H9 (cell line): ENCODE measurements around the gene ZNF618. TPM values are rescaled to one million over a fixed set of nuclear protein-coding genes. Genes with fewer than 3 reads are reported as not detected.
A peak's percentile ranks its signal among the peaks of the same experiment; 100 is the strongest.

Experiments
- DNase-seq: peaks from one replicate; pipeline ENCODE4 v3.0.0-alpha.2; 2017
- H2AFZ ChIP-seq: one replicate; pipeline ENCODE4 v1.6.1; 2013; ENCODE audit warnings: mild to moderate bottlenecking, low read length, control low read depth, moderate library complexity
- H2AK5ac ChIP-seq: 2 replicates; pipeline ENCODE4 v1.6.1; 2013; ENCODE audit warnings: low read length, control low read depth, mixed read lengths; ENCODE audit not compliant: insufficient read length
- H2BK120ac ChIP-seq: one replicate; pipeline ENCODE4 v1.6.1; 2013; ENCODE audit warnings: low read depth, mild to moderate bottlenecking, low read length, control low read depth, inconsistent platforms; ENCODE audit not compliant: poor library complexity, severe bottlenecking
- H2BK12ac ChIP-seq: 2 replicates; pipeline ENCODE4 v1.6.1; 2013; ENCODE audit warnings: low read length, control low read depth, mixed read lengths, low read depth; ENCODE audit not compliant: insufficient read length
- H2BK15ac ChIP-seq: 2 replicates; pipeline ENCODE4 v1.6.1; 2013; ENCODE audit warnings: low read depth, low read length, control low read depth
- H2BK20ac ChIP-seq: one replicate; pipeline ENCODE4 v1.6.1; 2013; ENCODE audit warnings: low read depth, mild to moderate bottlenecking, low read length, control low read depth, inconsistent platforms; ENCODE audit not compliant: poor library complexity, severe bottlenecking
- H2BK5ac ChIP-seq: 2 replicates; pipeline ENCODE4 v1.6.1; 2013; ENCODE audit warnings: low read length, control low read depth, mixed read lengths; ENCODE audit not compliant: insufficient read length
- H3K14ac ChIP-seq: 2 replicates; pipeline ENCODE4 v1.6.1; 2013; ENCODE audit warnings: low read length, control low read depth; ENCODE audit not compliant: insufficient read depth
- H3K18ac ChIP-seq: 2 replicates; pipeline ENCODE4 v1.6.1; 2013; ENCODE audit warnings: low read depth, mild to moderate bottlenecking, mixed read lengths, low read length, control low read depth; ENCODE audit not compliant: insufficient read length
- H3K23ac ChIP-seq: 2 replicates; pipeline ENCODE4 v1.6.1; 2013; ENCODE audit warnings: low read length, control low read depth, mixed read lengths, low read depth; ENCODE audit not compliant: insufficient read length
- H3K23me2 ChIP-seq: 2 replicates; pipeline ENCODE4 v1.6.1; 2013; ENCODE audit warnings: low read depth, mild to moderate bottlenecking, mixed read lengths, low read length, control low read depth; ENCODE audit not compliant: insufficient read length, poor library complexity, severe bottlenecking
- H3K27ac ChIP-seq: 2 replicates; pipeline ENCODE4 v1.5.1; 2013; ENCODE audit warnings: low read length, control low read depth, mixed read lengths, low read depth; ENCODE audit not compliant: insufficient read length
- H3K27me3 ChIP-seq: 2 replicates; pipeline ENCODE4 v1.6.1; 2013; ENCODE audit warnings: low read length, control low read depth, inconsistent platforms; ENCODE audit not compliant: insufficient read depth
- H3K4ac ChIP-seq: 2 replicates; pipeline ENCODE4 v1.6.1; 2013; ENCODE audit warnings: low read depth, mild to moderate bottlenecking, control low read depth, inconsistent platforms, low read length, moderate library complexity
- H3K4me1 ChIP-seq: 2 replicates; pipeline ENCODE4 v1.6.1; 2013; ENCODE audit warnings: low read length, control low read depth, inconsistent platforms; ENCODE audit not compliant: insufficient read depth
- H3K4me2 ChIP-seq: 2 replicates; pipeline ENCODE4 v1.6.1; 2013; ENCODE audit warnings: low read length, control low read depth, mixed read lengths; ENCODE audit not compliant: insufficient read length, insufficient read depth
- H3K56ac ChIP-seq: 2 replicates; pipeline ENCODE4 v1.6.1; 2013; ENCODE audit warnings: low read depth, mild to moderate bottlenecking, mixed read lengths, low read length, control low read depth; ENCODE audit not compliant: insufficient read length
- H3K79me1 ChIP-seq: 2 replicates; pipeline ENCODE4 v1.6.1; 2013; ENCODE audit warnings: low read depth, mild to moderate bottlenecking, moderate library complexity, low read length, control low read depth, inconsistent platforms; ENCODE audit not compliant: insufficient read depth, poor library complexity, severe bottlenecking
- H3K79me2 ChIP-seq: 2 replicates; pipeline ENCODE4 v1.6.1; 2013; ENCODE audit warnings: low read length, control low read depth, inconsistent platforms; ENCODE audit not compliant: insufficient read depth
- H3K9ac ChIP-seq: 2 replicates; pipeline ENCODE4 v1.6.1; 2013; ENCODE audit warnings: low read length, control low read depth, mixed read lengths; ENCODE audit not compliant: insufficient read length; ENCODE audit errors: extremely low read depth
- H3K9me3 ChIP-seq: one replicate; pipeline ENCODE4 v1.6.1; 2013; ENCODE audit warnings: low read depth, low read length, inconsistent platforms; ENCODE audit not compliant: control insufficient read depth
- H3T11ph ChIP-seq: one replicate; pipeline ENCODE4 v1.6.1; 2013; ENCODE audit warnings: mild to moderate bottlenecking, low read length, control low read depth, inconsistent platforms
- H4K20me1 ChIP-seq: one replicate; pipeline ENCODE4 v1.6.1; 2013; ENCODE audit not compliant: control insufficient read depth, insufficient read length, insufficient read depth
- H4K5ac ChIP-seq: 2 replicates; pipeline ENCODE4 v1.6.1; 2013; ENCODE audit warnings: low read depth, mild to moderate bottlenecking, mixed read lengths, low read length, control low read depth; ENCODE audit not compliant: insufficient read length
- H4K8ac ChIP-seq: replicated peaks from 2 replicates; pipeline ENCODE4 v1.6.1; 2013; ENCODE audit warnings: low read length, control low read depth, mixed read lengths, low read depth; ENCODE audit not compliant: insufficient read length
- H4K91ac ChIP-seq: 2 replicates; pipeline ENCODE4 v1.6.1; 2013; ENCODE audit warnings: low read depth, mild to moderate bottlenecking, moderate library complexity, mixed read lengths, low read length, control low read depth; ENCODE audit not compliant: insufficient read length
- H3K27ac Mint-ChIP-seq, 3 experiments: 2 replicates in 2 of 3; 3 replicates in 1 of 3; pipeline ENCODE4 v1.8.0; 2020 to 2021; ENCODE audit warnings: mixed read lengths in 3 of 3, mild to moderate bottlenecking in 1 of 3, moderate library complexity in 1 of 3
- H3K27me3 Mint-ChIP-seq: 2 replicates; pipeline ENCODE4 v1.8.0; 2021; ENCODE audit warnings: low read depth, mild to moderate bottlenecking, moderate library complexity, mixed read lengths
- H3K36me3 Mint-ChIP-seq, 3 experiments: 2 replicates in 2 of 3; 3 replicates in 1 of 3; pipeline ENCODE4 v1.8.0; 2020 to 2021; ENCODE audit warnings: low read depth in 3 of 3, mixed read lengths in 3 of 3; ENCODE audit not compliant: insufficient read depth in 1 of 3
- H3K4me1 Mint-ChIP-seq, 2 experiments: 2 replicates each; pipeline ENCODE4 v1.8.0; 2020; ENCODE audit warnings: mixed read lengths in 2 of 2
- H3K4me3 Mint-ChIP-seq, 2 experiments: 2 replicates in 1 of 2; 3 replicates in 1 of 2; pipeline ENCODE4 v1.8.0; 2020 to 2021; ENCODE audit warnings: mild to moderate bottlenecking in 2 of 2, mixed read lengths in 2 of 2, moderate library complexity in 1 of 2
- H3K9me3 Mint-ChIP-seq, 2 experiments: 2 replicates in 1 of 2; 3 replicates in 1 of 2; pipeline ENCODE4 v1.8.0; 2020; ENCODE audit warnings: mild to moderate bottlenecking in 2 of 2, mixed read lengths in 2 of 2, moderate library complexity in 1 of 2
- CTCF ChIP-seq: fragments of 200-600 bp; sonication (generic); conservative IDR thresholded peaks from 3 replicates; pipeline ENCODE4 v1.8.0; 2021; ENCODE audit warnings: antibody characterized with exemption, mild to moderate bottlenecking
- WGBS: extraction: QIAGEN DNeasy Blood & Tissue Kit; methylation state at CpG from one replicate; pipeline ENCODE4 v1.1.7; 2013; ENCODE audit warnings: missing lambda C conversion rate, low lambda C conversion rate, mixed read lengths; ENCODE audit not compliant: insufficient read length; ENCODE audit errors: extremely low coverage; 5-methylcytosine and 5-hydroxymethylcytosine counted together
- total RNA-seq: library from RNA; stranded (reverse); gene quantifications from 2 replicates; pipeline ENCODE4 v1.2.1, GENCODE V29; 2021

The ZNF618 gene
- total RNA-seq, 1 experiment from 2014 or later: 13.6 TPM

GRCh38 chr9:114078021-114078780 is 202.1 kb downstream of the ZNF618 start, which contains the start of gene AMBP:
TSS of gene AMBP (minus strand) at chr9:114078300. CDS start at chr9:114078209, 91 bp downstream.
- H4K8ac ChIP-seq: no peak within 1 kb of the TSS
- peaks cover 7 to 8% of the 10 kb centered on the region in 2 experiments; a peak in 3 of 4 replicates for H3K4me1 Mint-ChIP-seq
- no peaks in the 10 kb centered on the region for H3K36me3 Mint-ChIP-seq
- H3K4me1 ChIP-seq: no peaks in the 10 kb centered on the region
- H3K23me2 ChIP-seq: no peaks in the 10 kb centered on the region
- H2BK12ac ChIP-seq: no peak within 1 kb of the TSS
- no peak within 1 kb of the TSS for H2AK5ac ChIP-seq
- H4K20me1 ChIP-seq: no peaks in the 10 kb centered on the region
- no peaks in the 10 kb centered on the region for H3K79me2 ChIP-seq
- no peak for TF ChIP-seq CTCF
- no CpG with 5 or more reads among the region's 16 CpGs for whole genome bisulfite sequencing
- peaks cover 41% of the 10 kb centered on the region for H3K27me3 Mint-ChIP-seq
- DNase-seq: no peak
- no peak within 1 kb of the TSS for H3K4ac ChIP-seq
- H3K9me3 ChIP-seq: no peaks in the 10 kb centered on the region
- no peak within 1 kb of the TSS for H3K4me2 ChIP-seq
- no peak within 1 kb of the TSS; the same call in 1 of the 2 replicates for H3K14ac ChIP-seq
- H4K91ac ChIP-seq: no peak within 1 kb of the TSS
- H3K4me3 Mint-ChIP-seq: no peak within 1 kb of the TSS; a peak in 1 of 5 replicates
- H2BK120ac ChIP-seq: no peak within 1 kb of the TSS
- H3T11ph ChIP-seq: no peak within 1 kb of the TSS
- no peak within 1 kb of the TSS for H2BK5ac ChIP-seq
- no peak within 1 kb of the TSS for H3K27ac ChIP-seq
- peak within 1 kb of the TSS in 2 of 3 experiments; percentile 34 to 53; a peak in 1 of 7 replicates for H3K27ac Mint-ChIP-seq
- H2AFZ ChIP-seq: no peak within 1 kb of the TSS
- no peaks in the 10 kb centered on the region for H3K27me3 ChIP-seq
- no peak within 1 kb of the TSS for H3K23ac ChIP-seq
- H3K9me3 Mint-ChIP-seq: no peaks in the 10 kb centered on the region
- H3K9ac ChIP-seq: no peak within 1 kb of the TSS
- no peak within 1 kb of the TSS for H3K18ac ChIP-seq
- H2BK15ac ChIP-seq: no peak within 1 kb of the TSS
- no peaks in the 10 kb centered on the region for H3K79me1 ChIP-seq
- no peak within 1 kb of the TSS for H2BK20ac ChIP-seq
- H4K5ac ChIP-seq: no peak within 1 kb of the TSS
- no peak within 1 kb of the TSS for H3K56ac ChIP-seq
